Gastrocnemius medialis (tissue), 4 donors: ENCODE results near the gene IFI30.

Experiments
- CTCF ChIP-seq, 5 experiments: fragments of 450-650 bp in 3 of 5; fragments of 200-600 bp in 2 of 5; sonication (generic) in 2 of 5; IDR thresholded peaks in 4 of 5; conservative IDR thresholded peaks in 1 of 5; 1 replicate in 4 of 5; 2 replicates in 1 of 5; pipeline ENCODE4 v1.5.1; 2016 to 2019; ENCODE audit warnings: antibody characterized with exemption in 5 of 5, mild to moderate bottlenecking in 3 of 5, moderate library complexity in 3 of 5
- POLR2A ChIP-seq, 2 donors: fragments of 450-650 bp; IDR thresholded peaks; one replicate each; pipeline ENCODE4 v1.6.1; 2017; ENCODE audit warnings: antibody characterized with exemption in 2 of 2, mild to moderate bottlenecking in 2 of 2, moderate library complexity in 2 of 2

DNA sequence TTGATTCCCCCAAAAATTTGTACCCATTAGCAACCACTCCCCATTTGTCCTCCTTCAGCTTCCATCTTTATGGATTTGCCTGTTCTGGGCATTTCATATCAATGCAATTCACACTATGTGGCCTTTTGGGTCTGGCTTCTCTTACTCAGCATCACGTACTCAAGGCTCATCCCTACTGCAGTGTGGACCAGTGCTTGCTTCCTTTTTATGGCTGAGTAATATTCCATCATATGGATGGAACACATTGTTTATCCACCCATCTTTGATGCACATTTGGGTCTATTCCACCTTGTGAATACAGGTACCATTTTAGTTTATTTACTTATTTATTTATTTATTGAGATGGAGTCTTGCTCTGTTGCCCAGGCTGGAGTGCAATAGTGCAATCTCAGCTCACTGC is 33.1 kb upstream of the IFI30 start:
- TF ChIP-seq CTCF (IDR thresholded peaks at IDR 0.05 in 4 of 5, conservative IDR thresholded peaks at IDR 0.05 in 1 of 5) (no peak), POLR2A (IDR thresholded peaks at IDR 0.05) (no peak)
